ENCODE measurements around the gene RBM18.

Gene RBM18

DNA sequence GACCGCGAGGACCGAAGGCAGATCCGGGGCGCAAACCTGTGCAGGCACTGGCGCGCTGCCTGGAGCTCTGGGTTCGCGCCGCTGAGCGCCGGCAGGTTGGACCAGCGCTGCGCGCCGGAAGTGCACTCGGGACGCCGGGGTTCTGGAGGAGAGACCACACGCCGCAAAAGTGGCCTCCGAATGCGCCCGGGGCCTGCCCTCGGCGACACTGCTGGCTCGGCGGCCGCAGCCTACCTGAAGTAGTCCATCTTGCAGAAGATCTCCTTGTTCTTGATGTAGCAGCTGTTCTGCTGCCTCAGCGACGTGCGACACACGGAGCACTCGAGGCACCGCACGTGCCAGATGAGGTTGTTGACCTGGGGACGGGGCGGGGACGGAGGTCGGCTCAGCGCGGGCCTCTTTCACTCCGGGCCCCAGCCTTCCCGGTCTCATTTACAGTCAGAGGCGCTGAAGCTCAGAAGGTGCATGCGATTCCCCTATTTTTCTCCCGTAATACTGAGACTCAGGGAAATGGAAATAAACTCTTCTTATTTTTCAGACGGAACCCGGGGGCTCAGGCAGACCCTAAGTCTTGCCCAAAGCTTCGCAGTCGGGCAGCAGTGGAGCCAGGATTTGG lies 38.4 kb downstream of the RBM18 start:
- TF ChIP-seq, protein P1, sequence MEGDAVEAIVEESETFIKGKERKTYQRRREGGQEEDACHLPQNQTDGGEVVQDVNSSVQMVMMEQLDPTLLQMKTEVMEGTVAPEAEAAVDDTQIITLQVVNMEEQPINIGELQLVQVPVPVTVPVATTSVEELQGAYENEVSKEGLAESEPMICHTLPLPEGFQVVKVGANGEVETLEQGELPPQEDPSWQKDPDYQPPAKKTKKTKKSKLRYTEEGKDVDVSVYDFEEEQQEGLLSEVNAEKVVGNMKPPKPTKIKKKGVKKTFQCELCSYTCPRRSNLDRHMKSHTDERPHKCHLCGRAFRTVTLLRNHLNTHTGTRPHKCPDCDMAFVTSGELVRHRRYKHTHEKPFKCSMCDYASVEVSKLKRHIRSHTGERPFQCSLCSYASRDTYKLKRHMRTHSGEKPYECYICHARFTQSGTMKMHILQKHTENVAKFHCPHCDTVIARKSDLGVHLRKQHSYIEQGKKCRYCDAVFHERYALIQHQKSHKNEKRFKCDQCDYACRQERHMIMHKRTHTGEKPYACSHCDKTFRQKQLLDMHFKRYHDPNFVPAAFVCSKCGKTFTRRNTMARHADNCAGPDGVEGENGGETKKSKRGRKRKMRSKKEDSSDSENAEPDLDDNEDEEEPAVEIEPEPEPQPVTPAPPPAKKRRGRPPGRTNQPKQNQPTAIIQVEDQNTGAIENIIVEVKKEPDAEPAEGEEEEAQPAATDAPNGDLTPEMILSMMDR (IDR thresholded peaks at IDR 0.05; ENCODE audit: low read depth, low read length) = no peak
- no peak for DNase-seq (ENCODE audit: low read depth, low spot score)
- in situ Hi-C loops (cut with HindIII; ENCODE audit: low sequenced_read_pairs) = no loop called here
- H3K4me3 ChIP-seq (ENCODE audit: low read depth, low read length) = no peak overlapping the region

DNA sequence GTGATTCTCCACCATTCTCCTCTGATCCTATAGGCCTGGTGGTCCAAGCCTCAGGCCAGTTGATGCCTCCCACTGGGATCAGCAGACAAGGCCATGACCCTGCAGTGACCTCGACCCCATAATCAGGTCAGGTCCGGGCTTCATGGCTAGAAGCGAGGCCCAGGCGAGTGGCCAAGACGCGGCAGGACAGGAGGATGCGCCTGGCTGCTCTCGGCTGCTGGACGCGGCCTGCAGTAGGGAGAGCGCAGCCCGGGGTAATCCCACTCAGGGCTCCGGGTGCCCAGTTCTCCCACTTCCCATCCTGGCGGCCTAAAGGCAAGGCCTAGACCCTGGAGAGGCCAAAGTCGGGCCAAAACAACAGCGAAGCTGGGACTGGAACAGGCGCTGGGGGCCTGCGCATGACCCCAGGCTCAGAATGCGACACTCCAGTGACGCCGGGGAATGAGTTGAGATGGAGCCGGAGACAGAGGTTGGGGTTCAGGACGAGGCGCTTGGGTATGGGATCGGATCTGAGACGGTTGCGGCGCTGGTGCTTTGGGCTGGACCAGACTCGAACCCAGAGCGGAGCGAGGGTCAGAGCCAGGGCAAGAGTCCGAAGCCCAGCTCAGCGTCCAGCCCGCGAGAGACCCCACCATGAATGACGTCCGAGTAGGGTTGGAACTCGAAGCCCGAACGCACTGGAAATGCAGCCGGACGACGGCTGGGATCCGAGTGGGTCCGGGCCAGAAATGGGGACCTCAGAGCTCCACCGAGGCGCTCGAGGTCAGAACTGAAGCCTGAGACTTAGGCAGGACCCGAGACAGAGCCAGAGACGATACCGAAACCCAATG lies 39.1 kb downstream of the RBM18 start:
- TF ChIP-seq, protein P1 (IDR thresholded peaks at IDR 0.05; ENCODE audit: low read depth, low read length) = no peak
- DNase-seq (ENCODE audit: low read depth, low spot score) = no peak
- no peak overlapping the region for H3K4me3 ChIP-seq (ENCODE audit: low read depth, low read length)
- in situ Hi-C loops (cut with HindIII; ENCODE audit: low sequenced_read_pairs) = no loop called here

DNA sequence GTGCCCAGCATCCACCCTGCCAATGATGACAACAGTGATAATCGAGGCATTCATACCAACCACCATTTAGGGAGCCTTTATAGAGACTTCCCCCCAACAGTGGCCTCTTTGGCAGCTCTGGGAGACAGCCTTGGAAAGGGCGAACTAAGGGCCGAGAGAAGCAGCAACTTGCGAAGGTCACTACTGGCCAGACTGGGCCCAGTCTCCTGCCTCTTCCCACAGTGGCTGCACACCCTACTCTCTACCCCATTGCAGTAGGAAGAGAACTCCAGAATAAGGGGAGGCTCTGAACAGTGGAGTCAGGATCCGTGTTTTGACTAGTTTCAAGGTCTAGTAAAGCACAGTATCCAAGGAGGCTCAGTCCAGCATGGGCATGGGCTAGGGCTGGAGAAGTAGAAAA lies 41.2 kb downstream of the RBM18 start:
- no peak for DNase-seq (ENCODE audit: low read depth, low spot score)
- in situ Hi-C loops (cut with HindIII; ENCODE audit: low sequenced_read_pairs) = no loop called here

DNA sequence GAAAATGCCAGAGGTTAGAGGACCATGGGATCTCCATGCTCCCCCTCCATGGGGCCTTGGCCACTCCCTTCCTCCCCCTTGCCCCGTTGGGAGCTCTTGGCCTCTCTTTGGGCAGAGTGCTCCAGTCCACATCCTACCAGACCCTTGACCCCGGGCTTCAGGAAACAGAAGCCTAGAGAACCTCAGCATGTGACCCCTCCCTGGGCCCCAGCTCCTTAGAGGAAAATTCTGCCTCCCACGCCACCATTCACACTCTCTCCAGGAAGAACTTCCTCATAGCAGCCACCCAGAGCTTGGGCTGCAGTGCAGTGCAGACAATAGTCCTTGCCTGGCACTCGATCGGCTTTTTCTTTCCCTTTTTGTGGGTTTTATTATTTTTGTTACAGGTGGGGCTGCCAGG lies 41.8 kb downstream of the RBM18 start:
- in situ Hi-C loops (cut with HindIII; ENCODE audit: low sequenced_read_pairs) = no loop called here
- TF ChIP-seq, protein P1 (IDR thresholded peaks at IDR 0.05; ENCODE audit: low read depth, low read length) = no peak
- no peak for DNase-seq (ENCODE audit: low read depth, low spot score)
- H3K4me3 ChIP-seq (ENCODE audit: low read depth, low read length) = no peak overlapping the region

More for the DNA sequence above, 41.2 kb downstream of the RBM18 start:
- H3K4me3 ChIP-seq (ENCODE audit: low read depth, low read length) = no peak overlapping the region
- TF ChIP-seq, protein P1 (IDR thresholded peaks at IDR 0.05; ENCODE audit: low read depth, low read length) = no peak

DNA sequence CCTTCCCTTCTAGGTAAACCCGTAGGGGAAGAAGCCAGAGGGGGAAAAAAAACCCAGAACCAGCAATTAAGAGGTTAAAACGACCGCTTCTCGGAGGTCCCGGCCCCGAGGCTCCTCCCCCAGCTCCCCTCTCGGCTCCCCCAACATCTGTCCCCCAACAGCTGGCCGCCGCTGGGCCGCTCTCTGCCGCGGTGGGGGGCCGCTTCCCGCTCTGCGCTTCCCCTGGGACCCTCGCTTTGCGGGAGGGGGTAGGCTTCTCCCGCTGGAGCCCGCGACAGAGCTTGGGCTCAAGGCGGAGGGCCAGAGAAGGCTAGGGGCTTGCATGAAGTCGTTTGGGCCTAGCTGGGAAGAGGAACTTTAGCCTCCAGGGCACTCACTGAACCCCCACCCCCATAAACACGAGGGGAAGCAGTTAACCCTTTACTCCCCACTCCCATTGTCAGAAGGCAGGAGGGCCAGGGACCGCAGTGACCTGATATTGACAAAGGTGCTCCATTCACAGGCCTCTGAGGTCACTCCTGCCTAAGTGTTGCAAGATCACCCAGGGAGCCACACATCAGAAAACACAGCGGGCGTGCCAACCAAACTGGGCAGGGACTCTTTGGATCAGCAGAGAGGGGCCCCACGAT lies 43.3 kb downstream of the RBM18 start:
- no peak overlapping the region for H3K4me3 ChIP-seq (ENCODE audit: low read depth, low read length)
- TF ChIP-seq, protein P1 (IDR thresholded peaks at IDR 0.05; ENCODE audit: low read depth, low read length) = no peak
- in situ Hi-C loops (cut with HindIII; ENCODE audit: low sequenced_read_pairs) = no loop called here
- no peak for DNase-seq (ENCODE audit: low read depth, low spot score)

DNA sequence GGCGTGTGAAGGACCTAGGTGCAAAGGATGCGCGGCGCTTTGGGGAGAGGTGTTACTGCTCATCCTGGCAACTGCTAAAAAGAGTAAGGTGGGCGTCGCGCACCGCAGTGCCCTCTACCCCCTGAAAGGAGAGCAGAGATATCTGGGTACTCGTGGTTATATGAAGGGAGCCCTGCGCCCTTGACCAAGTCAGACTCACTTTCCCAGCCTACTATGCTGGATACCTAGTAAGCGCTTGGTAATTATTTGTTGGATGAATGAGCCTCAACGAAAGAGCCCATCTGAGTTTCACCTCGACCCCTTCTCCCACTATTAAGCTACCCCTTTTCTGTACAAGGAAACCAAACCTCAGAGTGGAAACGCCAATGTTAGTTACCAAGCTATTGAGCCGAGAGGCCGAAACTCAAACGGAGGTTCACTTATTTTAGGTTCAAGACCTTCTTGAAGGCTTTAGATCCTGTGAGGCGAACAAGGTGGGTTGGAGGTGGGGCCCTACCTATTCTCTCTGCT lies 43.9 kb downstream of the RBM18 start:
- H3K4me3 ChIP-seq (ENCODE audit: low read depth, low read length) = no peak overlapping the region
- TF ChIP-seq, protein P1 (IDR thresholded peaks at IDR 0.05; ENCODE audit: low read depth, low read length) = no peak
- no peak for DNase-seq (ENCODE audit: low read depth, low spot score)
- in situ Hi-C loops (cut with HindIII; ENCODE audit: low sequenced_read_pairs) = no loop called here
